Activated T-cell treated with anti-CD3 and anti-CD28 coated beads, Interleukin-2, amount 50 U/mL, for 48 hours (primary cell): ENCODE data around the gene CPVL.
A peak's percentile ranks its signal among the peaks of the same experiment; 100 is the strongest.
"Not testable (repeated sequence)": the region's sequence is repeated elsewhere in the genome, so short reads cannot be mapped to it uniquely, and the experiment has no call there.

ENCODE experiments used
- DNase-seq, 2 experiments: peaks; one replicate each; pipeline ENCODE4 v3.0.0-alpha.2; 2020

Gene CPVL

GRCh38 chr7:29116361-29117200 is 29.8 kb downstream of the CPVL start:
- no peak for DNase-seq

GRCh38 chr7:29115753-29116152 is 30.6 kb downstream of the CPVL start:
- DNase-seq, result no peak

- DNase-seq, result no peak
These were observed 31.1 kb downstream of the CPVL start for GRCh38 chr7:29115130-29115687.

- not testable (repeated sequence) for DNase-seq
These were observed 32.1 kb downstream of the CPVL start for GRCh38 chr7:29114266-29114665.

GRCh38 chr7:29113384-29114102 is 32.8 kb downstream of the CPVL start:
- no peak for DNase-seq

- DNase-seq, result no peak
These were observed 33.6 kb downstream of the CPVL start for GRCh38 chr7:29112721-29113120.

- no peak for DNase-seq
These were observed 36.4 kb downstream of the CPVL start for GRCh38 chr7:29109899-29110298.

- no peak for DNase-seq
These were observed 37.0 kb downstream of the CPVL start for GRCh38 chr7:29109358-29109757.

GRCh38 chr7:29107056-29107455 is 39.3 kb downstream of the CPVL start:
- no peak for DNase-seq

GRCh38 chr7:29106669-29106988 is 39.7 kb downstream of the CPVL start:
- no peak for DNase-seq

GRCh38 chr7:29105752-29106668 is 40.3 kb downstream of the CPVL start:
- peak in 1 of 2 experiments; percentile 26 for DNase-seq

- no peak for DNase-seq
These were observed 41.1 kb downstream of the CPVL start for GRCh38 chr7:29105191-29105590.

- peak; percentile 50 to 62 for DNase-seq
These were observed 43.7 kb downstream of the CPVL start for GRCh38 chr7:29102558-29103151.

GRCh38 chr7:29100924-29101323 is 45.4 kb downstream of the CPVL start:
- DNase-seq, result no peak

GRCh38 chr7:29099896-29100847 is 46.2 kb downstream of the CPVL start:
- DNase-seq, result no peak

GRCh38 chr7:29096446-29096730 is 49.9 kb downstream of the CPVL start:
- no peak for DNase-seq

GRCh38 chr7:29095631-29096445 is 50.5 kb downstream of the CPVL start:
- DNase-seq, result no peak

- not testable (repeated sequence) for DNase-seq
These were observed 53.2 kb downstream of the CPVL start for GRCh38 chr7:29093091-29093490.

- DNase-seq, result no peak
These were observed 54.6 kb downstream of the CPVL start for GRCh38 chr7:29091715-29092114.

GRCh38 chr7:29090836-29091601 is 55.3 kb downstream of the CPVL start:
- DNase-seq, result no peak
